ENCODE results near the gene PSRC1. TPM values are rescaled to one million over a fixed set of nuclear protein-coding genes. Genes with fewer than 3 reads are reported as not detected.

PSRC1 gene
- total RNA-seq, 1 donor from 2014 or later = 100 TPM

- TF ChIP-seq, protein P1, sequence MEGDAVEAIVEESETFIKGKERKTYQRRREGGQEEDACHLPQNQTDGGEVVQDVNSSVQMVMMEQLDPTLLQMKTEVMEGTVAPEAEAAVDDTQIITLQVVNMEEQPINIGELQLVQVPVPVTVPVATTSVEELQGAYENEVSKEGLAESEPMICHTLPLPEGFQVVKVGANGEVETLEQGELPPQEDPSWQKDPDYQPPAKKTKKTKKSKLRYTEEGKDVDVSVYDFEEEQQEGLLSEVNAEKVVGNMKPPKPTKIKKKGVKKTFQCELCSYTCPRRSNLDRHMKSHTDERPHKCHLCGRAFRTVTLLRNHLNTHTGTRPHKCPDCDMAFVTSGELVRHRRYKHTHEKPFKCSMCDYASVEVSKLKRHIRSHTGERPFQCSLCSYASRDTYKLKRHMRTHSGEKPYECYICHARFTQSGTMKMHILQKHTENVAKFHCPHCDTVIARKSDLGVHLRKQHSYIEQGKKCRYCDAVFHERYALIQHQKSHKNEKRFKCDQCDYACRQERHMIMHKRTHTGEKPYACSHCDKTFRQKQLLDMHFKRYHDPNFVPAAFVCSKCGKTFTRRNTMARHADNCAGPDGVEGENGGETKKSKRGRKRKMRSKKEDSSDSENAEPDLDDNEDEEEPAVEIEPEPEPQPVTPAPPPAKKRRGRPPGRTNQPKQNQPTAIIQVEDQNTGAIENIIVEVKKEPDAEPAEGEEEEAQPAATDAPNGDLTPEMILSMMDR (conservative IDR thresholded peaks at IDR 0.05) = no peak
- Mint-ChIP-seq H3K4me1 (peaks cover 63% of the 10 kb centered on the region), H3K36me3 (ENCODE audit: low read depth) (peaks cover 20% of the 10 kb centered on the region), H3K27me3 (ENCODE audit: low read depth) (no peaks in the 10 kb centered on the region), H3K27ac (ENCODE audit: unreplicated experiment) (no peak overlapping the region), H3K4me3 (peak overlapping the region; percentile 91), H3K9me3 (no peaks in the 10 kb centered on the region)
- DNase-seq (ENCODE audit: low read depth, low spot score) = no peak
Observed at GRCh38 chr1:109251277-109252166, 31.4 kb downstream of the PSRC1 start.

DNA sequence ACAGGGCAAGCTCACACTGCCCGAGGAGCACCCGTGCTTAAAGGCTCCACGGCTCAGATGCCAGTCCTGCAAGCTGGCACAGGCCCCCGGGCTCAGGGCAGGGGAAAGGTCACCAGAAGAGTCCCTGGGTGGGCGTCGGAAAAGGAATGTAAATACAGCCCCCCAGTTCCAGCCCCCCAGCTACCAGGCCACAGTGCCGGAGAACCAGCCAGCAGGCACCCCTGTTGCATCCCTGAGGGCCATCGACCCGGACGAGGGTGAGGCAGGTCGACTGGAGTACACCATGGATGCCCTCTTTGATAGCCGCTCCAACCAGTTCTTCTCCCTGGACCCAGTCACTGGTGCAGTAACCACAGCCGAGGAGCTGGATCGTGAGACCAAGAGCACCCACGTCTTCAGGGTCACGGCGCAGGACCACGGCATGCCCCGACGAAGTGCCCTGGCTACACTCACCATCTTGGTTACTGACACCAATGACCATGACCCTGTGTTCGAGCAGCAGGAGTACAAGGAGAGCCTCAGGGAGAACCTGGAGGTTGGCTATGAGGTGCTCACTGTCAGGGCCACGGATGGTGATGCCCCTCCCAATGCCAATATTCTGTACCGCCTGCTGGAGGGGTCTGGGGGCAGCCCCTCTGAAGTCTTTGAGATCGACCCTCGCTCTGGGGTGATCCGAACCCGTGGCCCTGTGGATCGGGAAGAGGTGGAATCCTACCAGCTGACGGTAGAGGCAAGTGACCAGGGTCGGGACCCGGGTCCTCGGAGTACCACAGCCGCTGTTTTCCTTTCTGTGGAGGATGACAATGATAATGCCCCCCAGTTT lies 32.3 kb downstream of the PSRC1 start:
- H3K27me3 Mint-ChIP-seq (ENCODE audit: low read depth) = no peaks in the 10 kb centered on the region
- TF ChIP-seq, protein P1 (conservative IDR thresholded peaks at IDR 0.05) = no peak
- H3K27ac Mint-ChIP-seq (ENCODE audit: unreplicated experiment) = no peak overlapping the region
- peaks cover 58% of the 10 kb centered on the region for H3K4me1 Mint-ChIP-seq
- peaks cover 16% of the 10 kb centered on the region for H3K36me3 Mint-ChIP-seq (ENCODE audit: low read depth)
- peak overlapping the region; percentile 91 for H3K4me3 Mint-ChIP-seq
- H3K9me3 Mint-ChIP-seq = no peaks in the 10 kb centered on the region
- no peak for DNase-seq (ENCODE audit: low read depth, low spot score)

DNA sequence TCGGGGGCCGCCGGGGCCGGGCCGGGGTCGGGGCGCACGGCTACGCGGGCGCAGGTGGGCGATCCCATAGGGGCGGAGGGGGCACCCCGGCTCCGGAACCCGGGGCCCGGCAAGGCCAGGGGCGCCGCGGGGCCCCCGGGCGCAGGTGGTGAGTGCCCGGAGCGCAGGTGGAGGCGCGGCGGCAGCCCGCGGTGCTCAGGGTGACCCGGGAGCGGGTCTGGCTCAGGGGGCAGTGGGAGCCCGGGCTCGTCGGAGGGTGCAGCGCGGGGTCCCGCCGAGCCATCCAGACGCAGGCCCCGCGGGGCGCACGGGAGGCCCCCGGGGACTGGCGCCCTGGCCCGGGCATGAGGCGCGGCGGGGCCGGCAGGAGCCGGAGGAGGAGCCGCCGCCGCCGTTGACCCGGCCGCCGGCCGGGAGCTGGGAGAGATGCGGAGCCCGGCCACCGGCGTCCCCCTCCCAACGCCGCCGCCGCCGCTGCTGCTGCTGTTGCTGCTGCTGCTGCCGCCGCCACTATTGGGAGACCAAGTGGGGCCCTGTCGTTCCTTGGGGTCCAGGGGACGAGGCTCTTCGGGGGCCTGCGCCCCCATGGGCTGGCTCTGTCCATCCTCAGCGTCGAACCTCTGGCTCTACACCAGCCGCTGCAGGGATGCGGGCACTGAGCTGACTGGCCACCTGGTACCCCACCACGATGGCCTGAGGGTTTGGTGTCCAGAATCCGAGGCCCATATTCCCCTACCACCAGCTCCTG lies 33.1 kb downstream of the PSRC1 start:
- Mint-ChIP-seq H3K36me3 (ENCODE audit: low read depth) (peaks cover 16% of the 10 kb centered on the region), H3K27me3 (ENCODE audit: low read depth) (no peaks in the 10 kb centered on the region), H3K27ac (ENCODE audit: unreplicated experiment) (no peak overlapping the region), H3K4me3 (peak overlapping the region; percentile 74), H3K9me3 (no peaks in the 10 kb centered on the region), H3K4me1 (peaks cover 50% of the 10 kb centered on the region)
- TF ChIP-seq, protein P1 (conservative IDR thresholded peaks at IDR 0.05) = no peak
- DNase-seq (ENCODE audit: low read depth, low spot score) = no peak

DNA sequence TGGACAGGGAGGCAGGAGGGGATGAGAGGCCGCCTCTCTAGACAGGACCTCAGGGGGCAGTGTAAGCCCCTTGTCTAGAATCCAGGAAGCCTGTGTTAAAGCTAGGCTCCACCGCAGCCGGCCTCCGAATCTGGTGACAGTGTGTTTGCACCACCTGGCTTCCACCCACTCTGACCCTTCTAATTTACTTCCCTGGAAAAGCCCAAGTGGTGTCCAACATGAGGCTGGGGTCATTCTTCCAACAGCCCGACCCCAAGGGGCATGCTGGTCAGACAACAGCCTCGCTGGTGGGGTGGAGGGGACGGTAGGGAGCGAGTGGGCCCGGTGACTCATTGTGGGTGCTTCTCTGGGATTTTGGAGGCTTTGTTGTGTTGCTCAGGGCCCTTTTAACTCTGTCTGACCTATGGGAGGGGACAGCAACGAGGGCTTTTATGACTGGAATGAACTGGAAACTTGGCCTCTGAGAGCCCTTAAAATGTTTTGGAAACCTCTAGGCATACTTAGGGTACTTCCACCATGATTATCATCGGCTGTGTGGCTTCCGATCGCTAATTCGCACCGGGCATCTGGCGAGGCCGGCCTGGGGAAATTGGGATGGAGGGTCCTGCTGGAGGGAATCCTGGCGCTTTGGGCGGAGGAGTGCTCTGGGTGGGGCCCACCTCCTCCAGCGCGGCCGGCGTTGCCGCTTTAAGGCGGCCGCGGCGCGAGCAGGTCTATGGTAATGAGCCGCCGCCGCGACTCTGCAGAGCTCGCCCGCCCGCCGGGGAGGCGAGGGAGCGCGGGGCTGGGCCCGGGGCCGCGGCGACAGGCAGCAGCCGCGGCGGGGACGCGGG lies 33.9 kb downstream of the PSRC1 start, which contains the start of gene CELSR2:
Gene CELSR2, plus strand, starts transcription at position 743 of the 833 bp plus-strand sequence. CDS start 541 bp downstream, outside the sequence.
- no peaks in the 10 kb centered on the region for H3K27me3 Mint-ChIP-seq (ENCODE audit: low read depth)
- H3K4me3 Mint-ChIP-seq = peak within 1 kb of the TSS; percentile 81
- H3K27ac Mint-ChIP-seq (ENCODE audit: unreplicated experiment) = no peak within 1 kb of the TSS
- DNase-seq (ENCODE audit: low read depth, low spot score) = peak; percentile 61
- H3K4me1 Mint-ChIP-seq = peaks cover 44% of the 10 kb centered on the region
- no peaks in the 10 kb centered on the region for H3K9me3 Mint-ChIP-seq
- peaks cover 16% of the 10 kb centered on the region for H3K36me3 Mint-ChIP-seq (ENCODE audit: low read depth)
- TF ChIP-seq, protein P1 (conservative IDR thresholded peaks at IDR 0.05) = no peak

All from neural crest cell (in vitro differentiated cells).